Activated CD4-positive, alpha-beta T cell treated with anti-CD3 and anti-CD28 coated beads, Interleukin-10, Interleukin-2, amounts not matched to agents 100 ng/mL and 50 ng/mL, durations not matched to agents 16 hours and 8 hours (primary cell): ENCODE data around the gene LRRFIP1.
"Not testable (repeated sequence)": the region's sequence is repeated elsewhere in the genome, so short reads cannot be mapped to it uniquely, and the experiment has no call there.

Source experiments
- DNase-seq: peaks from one replicate; pipeline ENCODE4 v3.0.0-alpha.2; 2020

The LRRFIP1 gene

DNA sequence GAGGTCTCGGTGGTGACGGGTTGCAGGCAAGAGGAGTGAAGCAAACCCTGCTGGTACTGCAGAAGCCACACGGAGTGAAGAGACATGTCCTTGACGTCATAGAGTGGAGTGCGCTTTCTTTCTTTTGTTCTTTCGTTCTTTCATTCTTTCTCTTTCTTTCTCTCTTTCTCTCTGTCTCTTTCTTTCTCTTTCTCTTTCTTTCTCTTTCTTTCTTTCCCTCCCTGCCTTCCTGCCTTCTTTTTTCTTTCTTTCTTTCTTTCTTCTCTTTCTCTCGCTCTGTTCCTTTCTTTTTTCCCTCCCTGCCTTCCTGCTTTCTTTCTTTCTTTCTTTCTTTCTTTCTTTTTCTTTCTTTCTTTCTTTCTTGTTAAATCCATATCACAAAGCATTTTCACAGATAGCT, 39.2 kb downstream of the LRRFIP1 start:
- no peak for DNase-seq

DNA sequence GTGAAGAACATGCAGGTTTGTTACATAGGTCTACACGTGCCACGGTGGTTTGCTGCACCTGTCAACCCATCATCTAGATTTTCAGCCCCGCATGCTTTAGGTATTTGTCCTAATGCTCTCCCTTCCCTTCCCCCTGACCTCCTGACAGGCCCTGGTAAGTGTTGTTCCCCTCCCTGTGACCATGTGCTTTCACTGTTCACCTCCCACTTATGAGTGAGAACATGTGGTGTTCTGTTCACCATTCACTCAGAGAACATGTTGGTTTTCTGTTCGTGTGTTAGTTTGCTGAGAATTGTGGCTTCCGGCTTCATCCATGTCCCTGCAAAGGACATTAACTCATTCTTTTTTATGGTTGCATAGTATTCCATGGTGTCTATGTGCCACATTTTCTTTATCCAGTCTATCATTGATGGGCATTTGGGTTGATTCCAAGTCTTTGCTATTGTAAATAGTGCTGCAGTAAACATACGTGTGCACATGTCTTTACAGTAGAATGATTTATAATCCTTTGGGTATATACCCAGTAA, 39.7 kb downstream of the LRRFIP1 start:
- DNase-seq, result not testable (repeated sequence)

DNA sequence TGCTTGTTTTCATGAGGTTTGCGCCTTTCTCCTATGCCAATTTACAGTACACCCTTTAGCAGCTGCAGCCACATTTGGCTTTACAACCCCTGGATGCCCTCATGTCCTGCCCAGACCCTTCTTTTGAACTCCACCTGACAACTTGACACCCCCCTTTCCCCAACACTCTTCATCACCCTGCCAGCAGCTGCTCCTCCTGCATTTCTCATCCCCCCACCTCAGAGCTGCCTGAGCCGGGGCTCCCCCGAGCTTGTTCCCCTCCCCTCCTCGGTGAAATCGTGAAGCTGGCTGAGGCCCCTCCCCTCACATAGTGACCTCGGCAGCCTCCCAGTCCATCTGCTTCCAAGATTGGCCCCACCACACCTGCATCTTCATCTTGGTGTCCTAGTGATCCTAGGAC, 40.5 kb downstream of the LRRFIP1 start:
- no peak for DNase-seq

GRCh38 chr2:237668440-237668839, 41.1 kb downstream of the LRRFIP1 start:
- DNase-seq, result no peak

GRCh38 chr2:237669283-237669627, 41.9 kb downstream of the LRRFIP1 start:
- no peak for DNase-seq

DNA sequence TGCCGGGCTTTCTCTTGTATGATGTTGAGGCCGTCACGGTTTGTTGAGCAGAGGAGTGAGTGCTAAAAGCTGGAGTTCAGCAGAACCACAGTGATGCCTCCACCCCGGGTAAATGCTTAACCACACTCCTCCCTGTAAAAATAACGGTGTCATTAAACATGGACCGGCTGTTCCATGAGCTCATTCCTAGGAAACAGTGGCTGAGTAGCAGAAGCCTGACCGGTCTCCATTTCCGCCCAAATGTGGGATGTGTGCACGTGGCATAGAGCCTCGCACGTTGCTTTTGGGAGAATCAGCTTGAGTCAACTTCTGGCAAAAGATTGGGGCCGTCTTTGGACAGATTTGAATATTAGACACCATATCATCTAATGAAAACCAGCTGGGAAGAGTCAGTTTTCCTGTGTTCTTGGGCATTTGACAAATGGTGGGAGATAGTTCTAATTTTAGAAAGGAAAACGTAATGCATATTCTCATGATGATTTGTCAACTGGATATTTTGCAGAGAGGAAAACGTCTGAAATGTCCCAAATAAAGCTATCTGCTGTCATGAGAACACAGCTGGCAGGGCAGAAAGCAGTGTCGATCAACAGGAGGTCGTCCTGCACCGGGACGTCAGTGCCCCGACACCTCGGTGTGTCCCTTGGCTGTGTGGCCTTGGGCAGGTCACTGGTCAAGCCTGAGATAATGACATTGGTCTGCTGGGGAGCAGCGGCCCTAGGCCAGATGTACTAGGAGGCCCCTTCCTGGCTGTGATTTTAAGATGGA, 42.4 kb downstream of the LRRFIP1 start:
- no peak for DNase-seq

GRCh38 chr2:237670641-237671040, 43.3 kb downstream of the LRRFIP1 start:
- DNase-seq, result no peak

DNA sequence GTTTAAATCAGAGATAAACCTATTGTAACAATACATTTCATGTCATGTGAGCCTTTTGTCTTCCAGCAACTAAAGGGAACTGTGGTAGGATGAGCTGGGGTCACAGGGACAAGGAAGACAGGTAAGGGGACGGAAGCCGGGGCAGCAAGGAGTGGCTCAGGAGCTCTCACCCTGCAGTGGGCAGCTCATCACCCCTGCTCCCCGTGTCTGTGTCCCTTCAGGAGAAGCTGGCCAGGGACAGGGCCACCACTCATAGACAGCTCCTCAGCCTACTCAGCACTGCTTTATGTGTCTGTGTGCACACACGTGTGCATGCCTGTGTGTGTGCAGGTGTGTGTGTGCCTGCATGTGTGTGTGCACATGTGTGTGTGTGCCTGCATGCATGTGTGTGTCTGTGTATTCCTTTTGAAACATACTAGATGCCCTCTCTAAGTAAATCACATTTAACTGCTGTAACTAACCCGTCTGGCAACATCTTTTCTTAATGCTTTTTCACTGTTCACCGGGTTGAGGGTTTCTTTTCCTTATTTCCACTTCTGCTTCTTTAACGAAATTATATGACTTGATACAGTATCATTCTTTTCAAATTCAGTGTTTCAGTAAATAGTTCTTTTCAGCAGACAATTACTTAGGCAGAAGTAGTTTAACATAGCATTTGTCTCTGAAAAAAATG, 44.2 kb downstream of the LRRFIP1 start:
- no peak for DNase-seq

GRCh38 chr2:237672731-237673129, 45.3 kb downstream of the LRRFIP1 start:
- peak; percentile 65 for DNase-seq

- peak; percentile 81 for DNase-seq
These were observed 46.0 kb downstream of the LRRFIP1 start for GRCh38 chr2:237673130-237674001.

GRCh38 chr2:237674731-237675276, 47.4 kb downstream of the LRRFIP1 start:
- DNase-seq, result peak; percentile 88

GRCh38 chr2:237675316-237675715, 47.9 kb downstream of the LRRFIP1 start:
- no peak for DNase-seq

DNA sequence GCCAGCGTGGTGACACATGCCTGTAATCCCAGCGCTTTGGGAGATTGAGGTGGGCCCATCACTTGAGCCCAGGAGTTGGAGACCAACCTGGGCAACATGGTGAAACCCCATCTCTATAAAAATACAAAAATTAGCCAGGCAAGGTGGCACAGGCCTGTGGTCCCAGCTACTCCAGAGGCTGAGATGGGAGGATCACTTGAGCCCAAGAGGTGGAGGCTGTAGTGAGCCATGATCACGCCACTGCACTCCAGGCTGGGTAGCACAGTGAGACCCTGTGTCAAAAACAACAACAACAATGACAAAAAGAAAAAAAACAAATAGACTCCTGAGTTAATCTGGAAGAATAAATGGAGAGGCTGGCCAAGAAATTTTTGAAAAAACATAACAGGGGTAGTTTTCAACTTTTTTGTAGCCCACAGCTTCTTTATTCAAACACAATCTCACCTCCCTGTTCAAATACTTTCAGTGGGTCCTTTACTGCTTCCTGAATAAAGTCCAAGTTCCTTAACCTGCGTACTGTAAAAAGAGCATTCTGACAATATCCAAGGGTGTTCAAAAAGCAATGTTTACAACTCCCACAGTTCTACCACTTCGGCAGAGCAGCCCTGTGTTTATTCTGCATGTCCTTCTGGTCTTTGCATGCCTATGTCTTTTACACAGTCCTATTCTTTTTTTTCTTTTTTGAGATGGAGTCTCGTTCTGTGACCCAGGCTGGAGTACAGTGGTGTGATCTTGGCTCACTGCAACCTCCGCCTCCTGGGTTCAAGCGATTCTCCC, 53.5 kb downstream of the LRRFIP1 start:
- DNase-seq, result no peak

DNA sequence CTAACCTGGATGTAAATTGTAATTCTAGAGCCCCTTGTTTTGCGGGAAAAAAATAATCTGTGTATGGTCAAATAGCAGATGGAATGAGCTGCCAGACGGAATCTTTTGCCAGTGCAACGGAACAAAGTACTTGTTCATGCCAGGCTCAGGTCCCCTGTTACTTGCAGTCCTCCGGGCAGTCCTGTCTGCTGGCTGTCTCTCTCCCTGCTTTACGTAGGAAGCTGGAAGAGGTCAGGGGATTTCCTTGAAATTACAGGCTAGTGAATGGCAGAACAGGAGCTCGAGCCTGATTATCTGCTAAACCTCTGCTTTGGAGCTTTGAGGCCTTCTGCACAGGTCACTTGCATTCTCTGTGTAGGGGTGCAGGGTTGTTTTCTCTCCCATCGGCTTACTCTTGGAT, 54.8 kb downstream of the LRRFIP1 start:
- DNase-seq, result no peak

GRCh38 chr2:237682856-237683670, 55.7 kb downstream of the LRRFIP1 start:
- no peak for DNase-seq

GRCh38 chr2:237685408-237685807, 58.0 kb downstream of the LRRFIP1 start:
- no peak for DNase-seq

DNA sequence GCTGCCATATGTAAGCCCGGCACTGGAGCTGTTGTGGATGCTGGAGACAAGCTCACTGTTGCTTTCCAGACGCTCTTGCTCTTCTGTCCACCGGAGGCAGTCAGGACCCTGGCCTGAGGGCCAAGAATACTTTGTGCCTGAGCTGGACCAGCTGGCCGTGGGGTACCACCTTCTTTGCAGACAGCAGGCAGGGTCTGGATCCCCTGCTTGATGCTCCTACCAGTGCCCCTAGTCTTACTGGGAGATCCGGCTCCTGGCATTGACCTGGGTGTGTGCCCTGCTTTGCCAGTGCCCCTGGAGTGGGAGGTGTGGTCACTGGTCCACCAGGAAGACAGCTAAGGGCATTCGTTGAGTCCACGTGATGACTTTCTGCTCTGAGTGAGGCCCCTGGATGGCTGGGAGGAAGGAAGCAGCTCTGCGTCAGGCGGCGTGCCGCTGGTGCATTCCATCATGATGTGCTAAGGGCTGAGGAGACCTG, 59.3 kb downstream of the LRRFIP1 start:
- DNase-seq, result no peak

- no peak for DNase-seq
These were observed 60.7 kb downstream of the LRRFIP1 start for GRCh38 chr2:237688081-237688480.

- not testable (repeated sequence) for DNase-seq
These were observed 61.2 kb downstream of the LRRFIP1 start for GRCh38 chr2:237688541-237688940.

DNA sequence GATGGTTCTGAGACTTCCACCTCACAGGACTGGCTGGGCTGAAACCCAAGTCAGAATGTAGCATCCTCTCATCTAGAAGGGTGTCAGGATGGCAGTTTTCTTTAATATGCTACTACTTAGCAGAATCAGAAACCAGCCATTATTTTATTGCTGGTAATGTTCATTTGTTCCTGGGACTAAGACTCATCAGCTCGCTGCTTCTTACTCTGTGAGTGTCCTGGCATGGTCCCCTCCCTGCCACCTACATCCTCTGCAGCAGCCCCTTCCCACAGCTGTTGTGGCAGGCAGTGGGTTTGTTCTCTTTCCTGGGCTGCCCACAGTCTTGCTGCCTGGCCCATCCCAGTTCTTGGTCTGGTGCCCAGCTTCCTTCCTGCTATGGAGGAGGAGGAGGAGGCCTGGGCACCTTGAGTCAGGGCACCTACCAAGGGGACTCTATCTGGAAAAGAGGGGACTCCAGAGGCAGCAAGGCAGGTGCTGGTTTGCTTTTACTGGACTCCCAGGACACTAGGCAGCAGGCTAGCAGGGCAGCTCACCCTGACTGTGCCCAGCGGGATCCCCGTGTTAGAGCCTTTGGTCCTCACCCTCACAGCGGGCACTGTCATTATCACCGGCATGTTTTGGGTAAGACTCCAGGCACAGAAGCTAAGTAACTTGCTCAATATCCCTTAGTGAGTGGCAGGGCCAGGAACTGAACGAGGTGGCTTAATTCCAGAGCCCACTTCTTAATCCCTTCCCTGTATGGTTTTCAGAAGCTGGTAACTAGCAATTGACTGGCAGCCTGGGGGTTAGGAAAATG, 62.1 kb downstream of the LRRFIP1 start:
- no peak for DNase-seq
